Uterus (tissue), 2 donors: ENCODE results near the gene BSN.
A peak's percentile ranks its signal among the peaks of the same experiment; 100 is the strongest.

Experiments used
- POLR2A ChIP-seq, 2 donors: fragments of 450-650 bp; IDR thresholded peaks; one replicate each; pipeline ENCODE4 v1.6.1; 2016; ENCODE audit warnings: antibody characterized with exemption in 2 of 2, mild to moderate bottlenecking in 1 of 2, moderate library complexity in 1 of 2
- TF ChIP-seq, protein P1 (sequence below), 4 experiments: fragments of 200-600 bp in 2 of 4; fragments of 450-650 bp in 2 of 4; sonication (generic) in 2 of 4; IDR thresholded peaks; one replicate each; pipeline ENCODE4 v1.5.1; 2016 to 2019; ENCODE audit warnings: antibody characterized with exemption in 4 of 4, mild to moderate bottlenecking in 2 of 4, moderate library complexity in 1 of 4

GRCh38 chr3:49703443-49703927 is 149.2 kb downstream of the BSN start:
- TF ChIP-seq, protein P1, sequence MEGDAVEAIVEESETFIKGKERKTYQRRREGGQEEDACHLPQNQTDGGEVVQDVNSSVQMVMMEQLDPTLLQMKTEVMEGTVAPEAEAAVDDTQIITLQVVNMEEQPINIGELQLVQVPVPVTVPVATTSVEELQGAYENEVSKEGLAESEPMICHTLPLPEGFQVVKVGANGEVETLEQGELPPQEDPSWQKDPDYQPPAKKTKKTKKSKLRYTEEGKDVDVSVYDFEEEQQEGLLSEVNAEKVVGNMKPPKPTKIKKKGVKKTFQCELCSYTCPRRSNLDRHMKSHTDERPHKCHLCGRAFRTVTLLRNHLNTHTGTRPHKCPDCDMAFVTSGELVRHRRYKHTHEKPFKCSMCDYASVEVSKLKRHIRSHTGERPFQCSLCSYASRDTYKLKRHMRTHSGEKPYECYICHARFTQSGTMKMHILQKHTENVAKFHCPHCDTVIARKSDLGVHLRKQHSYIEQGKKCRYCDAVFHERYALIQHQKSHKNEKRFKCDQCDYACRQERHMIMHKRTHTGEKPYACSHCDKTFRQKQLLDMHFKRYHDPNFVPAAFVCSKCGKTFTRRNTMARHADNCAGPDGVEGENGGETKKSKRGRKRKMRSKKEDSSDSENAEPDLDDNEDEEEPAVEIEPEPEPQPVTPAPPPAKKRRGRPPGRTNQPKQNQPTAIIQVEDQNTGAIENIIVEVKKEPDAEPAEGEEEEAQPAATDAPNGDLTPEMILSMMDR (IDR thresholded peaks at IDR 0.05), result peak; percentile 37 to 67 (median 54)
- no peak for TF ChIP-seq POLR2A (IDR thresholded peaks at IDR 0.05)
